HepG2 (cell line): ENCODE data around the gene CCSER2. TPM values are rescaled to one million over a fixed set of nuclear protein-coding genes. Genes with fewer than 3 reads are reported as not detected.

ENCODE experiments used
- ATAC-seq: fragments of 200-7000 bp; cut with Tn5 transposase; 3 replicates; pipeline ENCODE4 v1.9.1; 2020; ENCODE audit warnings: mild to moderate bottlenecking, moderate library complexity
- BruUV-seq: library from RNA; stranded (reverse); fragments of 400-500 nt; replicated peaks from 2 replicates; lab custom pipeline; 2021; lab: Mats Ljungman, UMichigan
- CTCF ChIA-PET: fragments of 300-600 bp; formaldehyde crosslinking; extraction: SDS; loops from one replicate; lab custom pipeline; 2021; ENCODE audit warnings: low total read pairs, inconsistent platforms, low intra/inter-chr PET ratio; lab: Yijun Ruan, JAX
- POLR2A ChIA-PET: fragments of 350-600 bp; sonication (Branson Sonifier 250); formaldehyde crosslinking; loops from one replicate; lab custom pipeline; 2020; ENCODE audit warnings: antibody characterized with exemption, inconsistent platforms; lab: Yijun Ruan, JAX
- DNase-seq: peaks from one replicate; pipeline ENCODE4 v3.0.0-alpha.2; 2015; ENCODE audit warnings: low spot score
- FAIRE-seq: peaks from 3 replicates; lab custom pipeline; 2011; peaks lifted over from hg19 to GRCh38; lab: Jason Lieb, UNC
- H2AFZ ChIP-seq: one replicate; pipeline ENCODE4 v1.6.1; 2011; ENCODE audit warnings: low read length, inconsistent platforms
- H3K27ac ChIP-seq: fragments of 300-600 bp; 3 replicates; pipeline ENCODE4 v1.8.0; 2011; ENCODE audit warnings: mixed run types, mild to moderate bottlenecking, mixed read lengths, low read length, inconsistent platforms; ENCODE audit not compliant: insufficient read depth; ENCODE audit errors: extremely low read length
- H3K27me3 ChIP-seq, 2 experiments: fragments of 200-600 bp in 1 of 2; 2 replicates in 1 of 2; 3 replicates in 1 of 2; pipeline versions ENCODE4 v1.6.0 to v1.8.0; 2011; ENCODE audit warnings: low read length in 2 of 2, mild to moderate bottlenecking in 2 of 2, moderate library complexity in 2 of 2, inconsistent platforms in 1 of 2; ENCODE audit not compliant: insufficient read depth in 2 of 2, control insufficient read depth in 1 of 2
- H3K36me3 ChIP-seq, 2 experiments: fragments of 200-600 bp in 1 of 2; replicated peaks in 1 of 2; 2 replicates in 1 of 2; 3 replicates in 1 of 2; pipeline versions ENCODE4 v1.5.1 to v1.8.0; 2011; ENCODE audit warnings: low read length in 2 of 2, inconsistent platforms in 1 of 2; ENCODE audit not compliant: insufficient read depth in 2 of 2, control insufficient read depth in 1 of 2
- H3K4me1 ChIP-seq: 2 replicates; pipeline ENCODE4 v1.5.1; 2012; ENCODE audit warnings: low read length, inconsistent platforms; ENCODE audit not compliant: insufficient read depth
- H3K4me2 ChIP-seq: 2 replicates; pipeline ENCODE4 v1.6.0; 2011; ENCODE audit warnings: low read depth, low read length, inconsistent platforms
- H3K4me3 ChIP-seq, 3 experiments: fragments of 200-600 bp in 1 of 3; sonication (generic), shearing (Covaris generic) in 1 of 3; replicated peaks in 1 of 3; 2 replicates each; pipeline ENCODE4 v1.5.1; 2011 to 2016; ENCODE audit warnings: low read length in 3 of 3, inconsistent platforms in 2 of 3, low read depth in 2 of 3, mild to moderate bottlenecking in 2 of 3, control low read depth in 1 of 3, mixed read lengths in 1 of 3; ENCODE audit not compliant: insufficient read depth in 1 of 3
- H3K79me2 ChIP-seq: one replicate; pipeline ENCODE4 v1.6.1; 2011; ENCODE audit warnings: low read length, inconsistent platforms; ENCODE audit not compliant: insufficient read depth
- H3K9ac ChIP-seq: 2 replicates; pipeline ENCODE4 v1.6.0; 2011; ENCODE audit warnings: mild to moderate bottlenecking, low read depth, low read length, inconsistent platforms; ENCODE audit not compliant: insufficient read depth
- H3K9me3 ChIP-seq: 2 replicates; pipeline ENCODE4 v1.5.1; 2012; ENCODE audit warnings: mild to moderate bottlenecking, low read length
- H4K20me1 ChIP-seq: 2 replicates; pipeline ENCODE4 v1.6.0; 2011; ENCODE audit warnings: inconsistent platforms, mild to moderate bottlenecking, low read length, moderate library complexity; ENCODE audit not compliant: insufficient read depth
- AGO1 ChIP-seq: fragments of 200-400 bp; formaldehyde crosslinking; IDR thresholded peaks from 2 replicates; pipeline ENCODE4 v1.6.1; 2017; ENCODE audit warnings: mild to moderate bottlenecking, low read depth, low read length, moderate library complexity; ENCODE audit not compliant: poor library complexity, severe bottlenecking
- CREB1 ChIP-seq, 2 experiments: fragments of 450-650 bp in 1 of 2; IDR thresholded peaks; 2 replicates each; pipeline ENCODE4 v1.6.1; 2016 to 2017; ENCODE audit warnings: control low read depth in 1 of 2, mild to moderate bottlenecking in 1 of 2, missing compliant biosample characterization in 1 of 2, missing genetic modification characterization in 1 of 2
- KDM4B ChIP-seq: sonication (generic); formaldehyde crosslinking; IDR thresholded peaks from 2 replicates; pipeline ENCODE4 v1.4.0; 2020; ENCODE audit warnings: missing genetic modification reagents
- KLF9 ChIP-seq: IDR thresholded peaks from 2 replicates; pipeline ENCODE4 v1.6.1; 2016; ENCODE audit warnings: low read depth
- KMT2A ChIP-seq: sonication (generic); formaldehyde crosslinking; IDR thresholded peaks from 2 replicates; pipeline ENCODE4 v1.4.0; 2020; ENCODE audit warnings: missing genetic modification reagents
- MIER2 ChIP-seq: IDR thresholded peaks from 2 replicates; pipeline ENCODE4 v1.6.1; 2016; ENCODE audit warnings: missing biosample characterization, missing genetic modification reagents
- MZF1 ChIP-seq: sonication (generic); formaldehyde crosslinking; IDR thresholded peaks from 2 replicates; pipeline ENCODE4 v1.8.1; 2023; ENCODE audit warnings: mild to moderate bottlenecking, missing genetic modification reagents, borderline replicate concordance
- NCOR1 ChIP-seq: fragments of 200-600 bp; sonication (generic); IDR thresholded peaks from 2 replicates; pipeline ENCODE4 v1.7.0; 2017; ENCODE audit warnings: antibody characterized with exemption, low read length, borderline replicate concordance
- TCF7 ChIP-seq: sonication (generic); IDR thresholded peaks from 2 replicates; pipeline ENCODE4 v1.6.1; 2016; ENCODE audit warnings: antibody characterized with exemption, low read depth
- YEATS2 ChIP-seq: sonication (generic); formaldehyde crosslinking; IDR thresholded peaks from 2 replicates; pipeline ENCODE4 v1.4.0; 2020; ENCODE audit warnings: missing genetic modification reagents, borderline replicate concordance
- ZNF136 ChIP-seq: sonication (generic); formaldehyde crosslinking; IDR thresholded peaks from 2 replicates; pipeline ENCODE4 v1.8.1; 2022; ENCODE audit warnings: low read depth, mild to moderate bottlenecking, moderate library complexity, missing genetic modification reagents
- ZNF326 ChIP-seq: sonication (generic); formaldehyde crosslinking; IDR thresholded peaks from 2 replicates; pipeline ENCODE4 v1.4.0; 2020; ENCODE audit warnings: missing genetic modification reagents, borderline replicate concordance
- ZNF468 ChIP-seq: sonication (generic); formaldehyde crosslinking; IDR thresholded peaks from 2 replicates; pipeline ENCODE4 v1.8.0; 2022; ENCODE audit warnings: mild to moderate bottlenecking, moderate library complexity, missing genetic modification reagents
- ZNF564 ChIP-seq: sonication (generic); formaldehyde crosslinking; IDR thresholded peaks from 2 replicates; pipeline ENCODE4 v1.8.1; 2023; ENCODE audit warnings: mild to moderate bottlenecking, missing genetic modification reagents
- ZNF7 ChIP-seq: IDR thresholded peaks from 2 replicates; pipeline ENCODE4 v1.6.1; 2016; ENCODE audit warnings: missing biosample characterization, missing genetic modification reagents
- WGBS: methylation state at CpG from one replicate; pipeline ENCODE4 v1.1.6; 2017; ENCODE audit warnings: low lambda C conversion rate; 5-methylcytosine and 5-hydroxymethylcytosine counted together
- in situ Hi-C: cut with HindIII; loops from 2 replicates; pipeline ENCODE4 v1.10.0; 2017; ENCODE audit warnings: low pct_unique_long_range_greater_than_20kb; ENCODE audit not compliant: extremely low pct_ligation_motif_present
- intact Hi-C: fragments of 100-400 bp; cut with micrococcal nuclease; formaldehyde crosslinking; loops from one replicate; pipeline ENCODE4 v1.10.0; 2022; ENCODE audit not compliant: unreplicated experiment
- polyA plus RNA-seq, 8 experiments: library from polyadenylated mRNA; depleted of rRNA in 3 of 8; stranded (reverse) in 7 of 8; unstranded in 1 of 8; fragments of >200 nt; fragmentation: Illumina TruSeq in 4 of 8; extraction: Trizol in 4 of 8; gene quantifications; 2 replicates each; pipeline versions ENCODE4 v1.2.1 to v1.2.3, GENCODE V29; 2011 to 2016; ENCODE audit warnings: low read depth in 4 of 8, missing spikeins in 1 of 8, mixed read lengths in 1 of 8; ENCODE audit not compliant: insufficient read depth in 1 of 8
- total RNA-seq, 5 experiments: library from RNA; depleted of rRNA; stranded (reverse); fragments of >200 nt; fragmentation: Illumina TruSeq; extraction: Trizol; gene quantifications; 2 replicates each; pipeline ENCODE4 v1.2.3, GENCODE V29; 2016; ENCODE audit warnings: low read depth in 1 of 5
- TF ChIP-seq, protein P1 (sequence below): sonication (generic); formaldehyde crosslinking; IDR thresholded peaks from 2 replicates; pipeline ENCODE4 v1.5.1; 2020; ENCODE audit warnings: missing genetic modification reagents, mild to moderate bottlenecking, borderline replicate concordance

The CCSER2 gene
- total and polyA plus RNA-seq, 2 of the 13 experiments (the other 11 are each of a cell fraction or from before 2014, with no cell fraction given), result 13.3 to 17.2 TPM

DNA sequence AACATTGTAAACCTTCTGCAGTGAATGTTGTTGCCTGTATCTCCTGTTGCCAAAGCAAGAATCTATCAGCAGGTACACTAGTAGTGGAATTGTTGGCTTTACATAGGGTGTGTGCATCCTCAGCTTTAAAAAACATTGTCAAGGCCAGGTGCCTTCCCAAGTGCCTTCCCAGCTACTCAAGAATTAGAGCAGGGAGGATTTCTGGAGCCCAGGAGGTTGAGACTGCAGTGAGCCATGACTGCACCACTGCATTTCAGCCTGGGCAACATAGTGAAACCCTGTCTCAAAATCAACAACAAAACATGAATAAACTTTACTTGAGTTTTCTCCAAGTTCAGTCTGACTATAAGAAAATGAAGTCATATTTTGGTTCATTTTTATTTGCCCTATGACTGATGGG, 217.3 kb downstream of the CCSER2 start (continued):
- TF ChIP-seq YEATS2 (CRISPR knock-in tag), result no peak
- no peak for TF ChIP-seq KMT2A (CRISPR knock-in tag)
- TF ChIP-seq CREB1 (IDR thresholded peaks at IDR 0.05), result no peak
- no peak for TF ChIP-seq CREB1 (CRISPR knock-in tag; IDR thresholded peaks at IDR 0.05)
- TF ChIP-seq ZNF136 (CRISPR knock-in tag), result no peak

GRCh38 chr10:84546609-84547008, 218.2 kb downstream of the CCSER2 start:
- WGBS, result 34% methylated on average over 7 of the region's 8 CpGs
- no peaks in the 10 kb centered on the region for H4K20me1 ChIP-seq
- H3K4me3 ChIP-seq, result no peak overlapping the region
- peaks cover 0 to 48% of the 10 kb centered on the region in 2 experiments for H3K27me3 ChIP-seq
- no TSS peak for BruUV-seq
- ATAC-seq (no peak), DNase-seq (no peak), FAIRE-seq (no peak)
- no peak for TF ChIP-seq TCF7
- no peak overlapping the region for H3K27ac ChIP-seq
- ChIA-PET CTCF (no interaction called here), POLR2A (no interaction called here)
- no peaks in the 10 kb centered on the region for H3K36me3 ChIP-seq
- no peak overlapping the region for H3K9ac ChIP-seq
- no peaks in the 10 kb centered on the region for H3K79me2 ChIP-seq
- intact Hi-C loops, result no loop called here
- H3K9me3 ChIP-seq, result no peaks in the 10 kb centered on the region
- in situ Hi-C loops, result no loop called here
- peaks cover 2% of the 10 kb centered on the region; the same call in 1 of the 2 replicates for H3K4me1 ChIP-seq
- no peak overlapping the region for H2AFZ ChIP-seq
- no peak overlapping the region for H3K4me2 ChIP-seq

GRCh38 chr10:84547616-84548015, 219.2 kb downstream of the CCSER2 start:
- Histone ChIP-seq H3K27me3 (peaks cover 0 to 49% of the 10 kb centered on the region in 2 experiments; a peak in 4 of 5 replicates), H3K79me2 (no peaks in the 10 kb centered on the region), H3K4me2 (no peak overlapping the region), H2AFZ (no peak overlapping the region), H3K9ac (no peak overlapping the region), H3K4me1 (no peaks in the 10 kb centered on the region), H3K36me3 (no peaks in the 10 kb centered on the region), H3K27ac (no peak overlapping the region), H4K20me1 (no peaks in the 10 kb centered on the region), H3K9me3 (no peaks in the 10 kb centered on the region), H3K4me3 (no peak overlapping the region)
- intact Hi-C loops (no loop called here), in situ Hi-C loops (no loop called here)
- WGBS, result 15% methylated on average over 3 of the region's 3 CpGs
- ChIA-PET POLR2A (no interaction called here), CTCF (no interaction called here)
- ATAC-seq, result no peak
- BruUV-seq, result no TSS peak
- no peak for FAIRE-seq
- no peak for DNase-seq
- TF ChIP-seq, protein P1, sequence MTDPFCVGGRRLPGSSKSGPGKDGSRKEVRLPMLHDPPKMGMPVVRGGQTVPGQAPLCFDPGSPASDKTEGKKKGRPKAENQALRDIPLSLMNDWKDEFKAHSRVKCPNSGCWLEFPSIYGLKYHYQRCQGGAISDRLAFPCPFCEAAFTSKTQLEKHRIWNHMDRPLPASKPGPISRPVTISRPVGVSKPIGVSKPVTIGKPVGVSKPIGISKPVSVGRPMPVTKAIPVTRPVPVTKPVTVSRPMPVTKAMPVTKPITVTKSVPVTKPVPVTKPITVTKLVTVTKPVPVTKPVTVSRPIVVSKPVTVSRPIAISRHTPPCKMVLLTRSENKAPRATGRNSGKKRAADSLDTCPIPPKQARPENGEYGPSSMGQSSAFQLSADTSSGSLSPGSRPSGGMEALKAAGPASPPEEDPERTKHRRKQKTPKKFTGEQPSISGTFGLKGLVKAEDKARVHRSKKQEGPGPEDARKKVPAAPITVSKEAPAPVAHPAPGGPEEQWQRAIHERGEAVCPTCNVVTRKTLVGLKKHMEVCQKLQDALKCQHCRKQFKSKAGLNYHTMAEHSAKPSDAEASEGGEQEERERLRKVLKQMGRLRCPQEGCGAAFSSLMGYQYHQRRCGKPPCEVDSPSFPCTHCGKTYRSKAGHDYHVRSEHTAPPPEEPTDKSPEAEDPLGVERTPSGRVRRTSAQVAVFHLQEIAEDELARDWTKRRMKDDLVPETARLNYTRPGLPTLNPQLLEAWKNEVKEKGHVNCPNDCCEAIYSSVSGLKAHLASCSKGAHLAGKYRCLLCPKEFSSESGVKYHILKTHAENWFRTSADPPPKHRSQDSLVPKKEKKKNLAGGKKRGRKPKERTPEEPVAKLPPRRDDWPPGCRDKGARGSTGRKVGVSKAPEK (CRISPR knock-in tag), result no peak
- TF ChIP-seq MIER2 (CRISPR knock-in tag) (no peak), KDM4B (CRISPR knock-in tag) (no peak), ZNF326 (no peak), NCOR1 (no peak), AGO1 (no peak), ZNF564 (no peak), MZF1 (CRISPR knock-in tag) (no peak), ZNF468 (CRISPR knock-in tag) (no peak), ZNF7 (CRISPR knock-in tag) (no peak), KLF9 (CRISPR knock-in tag) (no peak)
